ENCODE results near the gene PSMA5.
A peak's percentile ranks its signal among the peaks of the same experiment; 100 is the strongest.
"Not testable (repeated sequence)": the region's sequence is repeated elsewhere in the genome, so short reads cannot be mapped to it uniquely, and the experiment has no call there.

PSMA5 gene

GRCh38 chr1:109426281-109427170, at the start of gene PSMA5:
PSMA5 (minus strand) TSS chr1:109426448; CDS start chr1:109426330, 118 bp downstream.
- peak; percentile 94 for DNase-seq

DNA sequence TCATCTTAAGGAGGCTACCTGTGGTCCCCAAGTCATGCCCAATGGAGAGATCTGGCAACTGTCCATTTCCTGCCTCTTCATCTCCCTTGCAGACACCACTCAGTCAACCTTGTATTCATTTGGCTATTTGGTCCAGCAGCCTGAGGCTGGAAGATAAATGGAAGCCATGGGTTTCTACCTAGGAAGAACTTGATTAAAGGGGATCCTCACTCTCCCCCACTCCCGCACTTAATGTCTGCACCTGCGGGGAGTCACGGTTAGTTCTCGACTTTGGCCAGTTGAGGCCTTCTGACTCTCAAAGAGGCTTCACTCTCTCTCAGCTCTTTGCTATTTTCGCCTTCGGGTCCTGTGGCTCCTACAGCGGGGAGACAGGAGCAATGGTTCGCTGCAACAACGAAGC, 49.0 kb upstream of the PSMA5 start:
- peak; percentile 13 for DNase-seq

DNA sequence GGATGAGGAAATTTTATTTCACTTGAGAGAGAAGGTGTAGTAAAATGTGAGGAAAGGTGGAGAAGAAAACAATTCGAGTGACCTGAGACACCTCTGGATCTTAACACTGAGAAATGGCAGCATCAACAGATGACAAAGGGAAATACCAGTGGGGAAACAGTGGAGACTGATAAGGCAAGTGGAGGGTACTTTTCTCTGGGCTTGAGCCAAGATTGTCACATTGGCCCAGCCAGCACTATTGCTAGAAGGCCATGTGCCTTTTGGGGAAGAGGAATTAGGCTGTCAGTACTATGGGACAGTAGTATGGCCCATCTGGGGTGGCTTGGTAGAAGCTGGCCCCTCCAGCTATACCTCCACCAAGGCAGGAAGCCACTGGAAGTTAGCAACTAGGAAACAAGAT, 48.4 kb upstream of the PSMA5 start:
- peak; percentile 12 for DNase-seq

DNA sequence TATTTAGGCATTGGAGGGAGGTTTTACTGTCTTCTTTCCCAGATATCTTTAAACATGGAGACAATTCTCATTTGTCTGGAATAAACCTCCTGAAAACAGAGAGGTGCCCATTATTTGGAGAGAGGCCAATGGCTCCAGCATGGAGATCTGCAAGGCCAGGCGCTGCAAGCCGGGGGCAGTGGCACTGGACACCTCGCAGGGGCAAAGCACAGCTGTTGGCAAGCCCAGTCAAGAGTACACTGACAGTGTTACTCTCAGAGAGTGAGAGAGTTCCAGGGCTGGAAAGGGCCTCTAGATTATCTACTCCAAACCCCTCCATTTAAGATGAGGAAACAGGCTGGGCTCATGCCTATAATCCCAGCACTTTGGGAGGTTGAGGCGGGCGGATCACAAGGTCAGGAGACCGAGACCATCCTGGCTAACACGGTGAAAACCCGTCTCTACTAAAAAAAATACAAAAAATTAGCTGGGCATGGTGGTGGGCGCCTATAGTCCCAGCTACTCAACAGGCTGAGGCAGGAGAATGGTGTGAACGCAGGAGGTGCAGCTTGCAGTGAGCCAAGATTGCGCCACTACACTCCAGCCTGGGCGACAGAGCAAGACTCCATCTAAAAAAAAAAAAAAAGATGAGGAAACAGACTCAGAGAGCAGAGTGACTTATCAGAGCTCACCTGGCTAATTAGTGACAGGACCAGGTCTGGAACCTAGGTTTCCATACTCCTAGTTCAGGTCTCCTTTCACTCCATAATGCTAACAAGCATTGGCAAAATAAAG, 47.2 kb upstream of the PSMA5 start:
- peak; percentile 30 for DNase-seq

GRCh38 chr1:109472779-109473178, 46.5 kb upstream of the PSMA5 start:
- peak; percentile 8 for DNase-seq

- DNase-seq = peak; percentile 30
These were observed 44.0 kb upstream of the PSMA5 start for GRCh38 chr1:109470245-109470644.

- DNase-seq = no peak
These were observed 42.7 kb upstream of the PSMA5 start for GRCh38 chr1:109468903-109469302.

DNA sequence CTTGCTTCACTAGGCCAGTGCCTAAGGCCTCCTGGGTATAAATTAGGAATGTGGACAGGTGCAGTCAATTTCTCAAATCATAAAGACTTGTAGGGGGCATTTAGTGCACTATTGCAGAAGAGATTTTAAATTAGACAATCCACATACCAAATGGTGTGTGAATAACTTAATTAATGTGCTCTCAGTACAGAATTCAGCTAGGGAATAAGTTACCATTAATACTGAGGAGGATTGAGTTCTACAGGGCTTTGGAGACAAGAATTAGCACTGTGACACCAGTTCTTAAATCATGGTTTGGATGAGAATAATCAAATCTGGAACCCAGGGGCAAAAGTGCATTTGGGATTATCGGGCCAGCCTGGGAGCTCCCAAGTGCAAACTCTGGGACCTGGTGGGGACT, 41.8 kb upstream of the PSMA5 start:
- no peak for DNase-seq

GRCh38 chr1:109467301-109467777, 41.1 kb upstream of the PSMA5 start:
- DNase-seq = no peak

GRCh38 chr1:109466452-109467300, 40.4 kb upstream of the PSMA5 start, which contains the start of gene SYPL2:
SYPL2 (plus strand) TSS chr1:109466546; CDS start chr1:109466844, 298 bp downstream.
- no peak for DNase-seq

DNA sequence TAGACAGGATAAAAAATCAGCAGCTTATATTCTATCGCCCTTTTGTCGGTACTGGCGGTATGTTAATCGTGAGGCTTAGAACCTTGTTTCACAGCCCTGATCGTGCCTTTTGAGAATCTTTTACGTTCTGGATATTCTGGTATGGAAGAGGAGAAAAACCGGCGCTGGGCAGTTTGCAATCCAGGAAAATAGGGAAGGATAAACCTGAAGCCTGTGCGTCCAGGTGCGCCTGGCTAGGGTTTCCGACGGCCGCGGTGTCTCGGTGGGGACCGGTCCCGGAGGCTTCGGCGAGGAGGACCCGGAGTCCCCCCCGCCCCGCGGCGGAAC, 39.8 kb upstream of the PSMA5 start:
- no peak for DNase-seq

GRCh38 chr1:109457819-109458218, 31.6 kb upstream of the PSMA5 start:
- no peak for DNase-seq

DNA sequence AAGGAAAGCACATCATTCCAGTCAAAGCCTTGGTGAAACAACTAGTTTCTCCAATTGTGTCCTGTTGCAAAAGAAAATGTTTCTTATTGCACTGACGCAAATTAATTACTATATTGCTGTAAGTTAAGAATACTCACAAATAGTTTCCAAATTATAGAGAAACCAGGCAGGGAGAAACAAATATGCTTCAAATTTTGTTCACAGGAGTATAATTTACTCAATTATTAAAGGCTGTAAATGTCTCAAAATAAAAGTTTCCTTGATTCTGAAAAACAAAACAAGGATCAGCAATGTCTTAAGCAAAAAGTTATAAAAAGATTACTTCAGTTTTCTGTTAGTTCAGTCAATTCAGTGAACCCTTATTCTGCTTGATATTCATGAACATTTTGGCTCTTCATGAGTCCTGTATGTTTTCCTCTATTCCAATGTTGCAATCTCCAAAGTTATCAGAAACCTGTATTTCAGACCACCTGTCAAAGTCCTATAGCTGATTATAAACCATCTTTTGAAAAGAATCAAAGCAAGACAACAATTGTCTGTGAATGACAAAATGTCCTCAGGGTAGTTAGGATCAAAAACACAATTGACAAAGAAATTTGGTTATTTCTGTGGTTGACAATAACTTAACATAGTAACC, 28.4 kb upstream of the PSMA5 start:
- no peak for DNase-seq

- DNase-seq = no peak
These were observed 21.3 kb upstream of the PSMA5 start for GRCh38 chr1:109447524-109447923.

- DNase-seq = not testable (repeated sequence)
These were observed 19.9 kb upstream of the PSMA5 start for GRCh38 chr1:109445949-109446695.

DNA sequence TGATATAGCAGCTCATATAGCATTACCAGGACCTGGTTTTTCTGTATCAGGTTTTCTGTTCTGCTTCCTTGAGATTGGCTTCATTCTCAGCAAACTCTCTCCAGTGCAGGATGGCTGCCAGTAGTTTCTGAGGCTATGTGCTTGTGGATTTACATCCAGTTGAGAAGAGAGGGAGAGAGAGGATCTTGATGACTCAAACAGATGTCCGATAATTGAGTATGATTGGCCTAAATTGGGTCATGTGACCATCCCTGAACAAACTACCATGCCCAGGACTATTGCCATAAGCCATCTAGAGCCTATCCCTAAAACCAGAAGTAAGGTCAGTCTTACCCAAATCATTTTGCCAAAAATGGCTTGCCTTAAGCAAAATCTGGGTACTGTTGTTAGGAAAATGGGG, 18.1 kb upstream of the PSMA5 start:
- no peak for DNase-seq

DNA sequence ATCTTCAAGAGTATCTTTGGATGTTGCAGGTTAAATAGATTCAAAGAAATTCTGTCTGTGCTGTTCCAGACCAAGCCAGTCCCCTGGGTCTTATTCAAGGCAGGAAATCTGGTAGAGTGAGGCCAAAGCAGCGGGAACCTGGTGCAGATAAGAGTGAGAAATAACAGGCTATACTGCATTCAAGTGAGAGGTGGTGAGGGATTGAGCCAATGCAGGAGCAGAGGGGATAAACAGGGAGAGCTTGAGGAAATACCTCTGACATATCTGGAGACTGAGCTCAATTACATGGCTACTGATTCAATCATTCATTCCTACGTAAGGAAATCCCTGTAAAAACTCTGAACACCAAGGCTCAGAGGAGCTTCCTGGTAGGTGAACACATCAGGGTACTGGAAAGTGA, 17.2 kb upstream of the PSMA5 start:
- DNase-seq = no peak

DNA sequence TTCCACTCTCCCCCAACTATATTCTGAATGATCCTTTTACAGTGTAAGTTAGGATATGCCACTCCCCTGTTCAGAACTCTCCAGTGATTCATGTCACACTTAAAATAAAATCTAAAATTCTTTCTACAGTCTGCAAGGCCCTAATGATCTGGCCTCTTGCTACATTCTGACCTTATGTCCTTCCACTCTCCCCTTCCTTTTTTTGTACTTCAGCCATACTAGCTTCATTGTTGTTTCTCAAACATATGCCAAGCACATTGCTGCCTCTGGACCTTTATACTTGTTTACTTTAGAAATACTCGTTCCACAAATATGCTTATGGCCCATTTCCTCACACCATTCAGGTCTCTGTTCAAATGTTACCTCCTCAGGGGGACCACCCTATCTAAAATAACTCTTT, 14.8 kb upstream of the PSMA5 start:
- DNase-seq = no peak

GRCh38 chr1:109438798-109439297, 12.6 kb upstream of the PSMA5 start:
- DNase-seq = no peak

GRCh38 chr1:109434484-109434883, 8.2 kb upstream of the PSMA5 start:
- DNase-seq = no peak

GRCh38 chr1:109433322-109433721, 7.1 kb upstream of the PSMA5 start:
- DNase-seq = no peak

- DNase-seq = no peak
These were observed 6.1 kb upstream of the PSMA5 start for GRCh38 chr1:109432336-109432735.

Data from activated CD8-positive, alpha-beta memory T cell treated with anti-CD3 and anti-CD28 coated beads, Interleukin-2, amount 50 U/mL, for 48 hours (primary cell).